GM18502 (cell line): Measurements from ENCODE around the gene LIMS1.
"Not testable (repeated sequence)": the region's sequence is repeated elsewhere in the genome, so short reads cannot be mapped to it uniquely, and the experiment has no call there.

Experiments
- ATAC-seq: cut with Tn5 transposase; IDR thresholded peaks from one replicate; pipeline ENCODE4 v1.9.1; 2021; ENCODE audit warnings: mild to moderate bottlenecking; ENCODE audit not compliant: unreplicated experiment, poor library complexity

Gene LIMS1

GRCh38 chr2:108583903-108584520 lies 49.7 kb downstream of the LIMS1 start:
- peak; percentile 71 for ATAC-seq

GRCh38 chr2:108585436-108585835 lies 51.2 kb downstream of the LIMS1 start:
- no peak for ATAC-seq

- ATAC-seq: no peak
Measured at GRCh38 chr2:108586116-108586515, 51.8 kb downstream of the LIMS1 start.

- ATAC-seq: no peak
Measured at GRCh38 chr2:108586631-108587030, 52.4 kb downstream of the LIMS1 start.

GRCh38 chr2:108587621-108588020 lies 53.4 kb downstream of the LIMS1 start:
- no peak for ATAC-seq

- ATAC-seq: peak; percentile 42
Measured at GRCh38 chr2:108588070-108588668, 53.9 kb downstream of the LIMS1 start.

GRCh38 chr2:108589372-108589771 lies 55.1 kb downstream of the LIMS1 start:
- ATAC-seq: no peak

- ATAC-seq: no peak
Measured at GRCh38 chr2:108589781-108590180, 55.5 kb downstream of the LIMS1 start.

GRCh38 chr2:108591163-108591562 lies 56.9 kb downstream of the LIMS1 start:
- peak; percentile 40 for ATAC-seq

- peak; percentile 18 for ATAC-seq
Measured at GRCh38 chr2:108593547-108594098, 59.4 kb downstream of the LIMS1 start.

GRCh38 chr2:108594132-108594981 lies 60.1 kb downstream of the LIMS1 start:
- ATAC-seq: peak; percentile 93

GRCh38 chr2:108594982-108595464 lies 60.8 kb downstream of the LIMS1 start:
- ATAC-seq: peak; percentile 42

GRCh38 chr2:108595771-108596170 lies 61.5 kb downstream of the LIMS1 start:
- ATAC-seq: not testable (repeated sequence)

- ATAC-seq: not testable (repeated sequence)
Measured at GRCh38 chr2:108597105-108597744, 63.0 kb downstream of the LIMS1 start.

- ATAC-seq: not testable (repeated sequence)
Measured at GRCh38 chr2:108601199-108601598, 66.9 kb downstream of the LIMS1 start.

GRCh38 chr2:108602422-108602821 lies 68.2 kb downstream of the LIMS1 start:
- ATAC-seq: no peak

GRCh38 chr2:108604196-108604595 lies 69.9 kb downstream of the LIMS1 start:
- no peak for ATAC-seq

- peak; percentile 61 for ATAC-seq
Measured at GRCh38 chr2:108605947-108606346, 71.7 kb downstream of the LIMS1 start.

GRCh38 chr2:108607706-108608301 lies 73.5 kb downstream of the LIMS1 start:
- ATAC-seq: no peak

GRCh38 chr2:108611021-108611420 lies 76.8 kb downstream of the LIMS1 start:
- no peak for ATAC-seq
